Activated naive CD8-positive, alpha-beta T cell treated with anti-CD3 and anti-CD28 coated beads for 36 hours (primary cell): ENCODE measurements around the gene NCKAP5L. TPM values are rescaled to one million over a fixed set of nuclear protein-coding genes. Genes with fewer than 3 reads are reported as not detected.
A peak's percentile ranks its signal among the peaks of the same experiment; 100 is the strongest.
"Not testable (repeated sequence)": the region's sequence is repeated elsewhere in the genome, so short reads cannot be mapped to it uniquely, and the experiment has no call there.

ENCODE experiments used
- DNase-seq: peaks from one replicate; pipeline ENCODE4 v3.0.0; 2021
- H3K27ac Mint-ChIP-seq: one replicate; pipeline ENCODE4 v1.8.0; 2022; ENCODE audit warnings: mild to moderate bottlenecking, moderate library complexity, mixed read lengths
- H3K27me3 Mint-ChIP-seq: one replicate; pipeline ENCODE4 v1.8.0; 2022; ENCODE audit warnings: mild to moderate bottlenecking, mixed read lengths
- H3K36me3 Mint-ChIP-seq: one replicate; pipeline ENCODE4 v1.8.0; 2021; ENCODE audit warnings: mild to moderate bottlenecking, mixed read lengths
- H3K4me1 Mint-ChIP-seq: one replicate; pipeline ENCODE4 v1.8.0; 2021; ENCODE audit warnings: mixed read lengths
- H3K4me3 Mint-ChIP-seq: one replicate; pipeline ENCODE4 v1.8.0; 2022; ENCODE audit warnings: mild to moderate bottlenecking, moderate library complexity, mixed read lengths
- H3K9me3 Mint-ChIP-seq: one replicate; pipeline ENCODE4 v1.8.0; 2022; ENCODE audit warnings: mixed read lengths
- total RNA-seq, 2 experiments: library from RNA; stranded (reverse); gene quantifications; one replicate each; pipeline ENCODE4 v1.2.3, GENCODE V29; 2021

The NCKAP5L gene
- total RNA-seq, 2 experiments from 2014 or later = 7.9 to 8.9 TPM

DNA sequence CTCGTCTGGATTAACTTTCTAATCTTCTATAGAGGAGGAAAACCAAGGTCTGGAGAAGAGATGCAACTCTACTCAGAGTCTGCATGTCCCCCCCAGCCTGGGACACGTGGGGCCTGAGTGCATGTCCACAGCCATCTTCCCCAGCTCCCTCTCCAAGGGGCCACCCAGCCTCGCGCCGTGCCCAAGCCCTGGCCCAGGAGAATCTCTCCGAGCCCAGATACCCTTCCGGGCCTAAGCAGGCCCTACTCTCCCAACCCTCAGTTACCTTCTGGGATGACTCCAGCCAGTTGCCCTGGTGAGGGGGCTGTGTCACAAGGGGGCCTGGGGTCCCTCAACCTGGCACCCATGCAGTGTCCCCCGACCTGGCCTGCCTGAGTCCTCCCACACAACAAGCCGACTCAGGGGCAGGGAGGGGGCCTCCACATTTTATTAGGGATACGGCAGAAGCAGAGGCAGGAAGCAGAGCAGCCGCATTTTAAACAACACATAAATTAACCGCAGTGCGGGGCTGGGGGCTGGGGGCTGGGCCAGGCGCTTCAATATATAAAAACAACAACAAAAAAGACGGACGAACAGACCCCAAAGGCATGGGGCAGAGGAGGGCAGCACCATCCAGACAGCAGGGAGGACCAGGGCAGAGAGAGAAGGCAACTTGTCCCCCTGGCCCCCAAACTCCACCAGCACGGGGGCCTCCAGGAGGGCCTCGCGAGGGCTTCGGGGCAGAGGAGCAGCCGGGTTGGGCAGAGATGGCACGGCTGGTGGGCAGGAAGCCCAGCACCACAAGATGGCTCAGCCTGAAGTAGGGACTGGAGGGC is 37.3 kb downstream of the NCKAP5L start:
- Mint-ChIP-seq H3K4me3 (no peak overlapping the region), H3K27ac (no peak overlapping the region), H3K9me3 (no peaks in the 10 kb centered on the region), H3K27me3 (no peaks in the 10 kb centered on the region), H3K36me3 (no peaks in the 10 kb centered on the region), H3K4me1 (no peaks in the 10 kb centered on the region)
- DNase-seq = no peak

DNA sequence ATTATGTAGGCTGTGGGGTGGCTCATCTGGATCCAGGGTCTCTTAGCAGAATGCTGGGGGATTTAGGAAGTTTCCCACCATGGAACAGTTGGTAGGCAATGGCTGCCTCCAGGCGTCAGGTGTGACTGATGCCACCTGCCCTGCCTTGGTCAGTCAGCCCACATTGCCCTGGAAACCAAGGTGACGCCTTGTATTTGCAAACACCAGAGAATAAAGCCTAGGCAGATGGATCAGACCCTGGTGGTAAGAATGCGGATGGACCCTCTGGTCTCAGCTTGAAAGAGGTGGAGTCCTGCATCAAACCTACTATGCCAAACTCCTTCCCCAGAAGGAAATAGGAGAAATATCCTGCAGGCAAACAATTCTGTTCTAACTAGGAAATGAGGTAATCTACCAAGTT is 38.2 kb downstream of the NCKAP5L start:
- no peak overlapping the region for H3K27ac Mint-ChIP-seq
- no peaks in the 10 kb centered on the region for H3K9me3 Mint-ChIP-seq
- H3K36me3 Mint-ChIP-seq = no peaks in the 10 kb centered on the region
- H3K4me1 Mint-ChIP-seq = no peaks in the 10 kb centered on the region
- no peak overlapping the region for H3K4me3 Mint-ChIP-seq
- no peaks in the 10 kb centered on the region for H3K27me3 Mint-ChIP-seq
- DNase-seq = no peak

DNA sequence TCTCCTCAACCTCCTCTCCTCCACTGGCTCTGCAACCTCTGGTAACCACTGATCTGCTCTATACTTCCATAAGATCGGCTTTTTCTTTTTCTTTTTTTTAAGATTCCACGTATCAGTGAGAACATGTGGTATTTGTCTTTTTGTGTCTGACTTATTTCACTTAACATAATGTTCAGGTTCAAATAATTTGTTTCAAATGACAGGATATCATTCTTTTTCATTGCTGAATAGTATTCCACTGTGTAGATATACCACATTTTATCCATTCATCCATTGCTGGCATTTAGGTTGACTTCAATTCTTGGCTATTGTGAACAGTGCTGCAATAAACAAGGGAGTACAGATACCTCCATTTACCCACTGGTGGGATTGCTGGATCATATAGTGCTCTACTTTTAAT is 40.5 kb downstream of the NCKAP5L start:
- Mint-ChIP-seq H3K27ac (no peak overlapping the region), H3K4me3 (no peak overlapping the region), H3K9me3 (no peaks in the 10 kb centered on the region), H3K4me1 (no peaks in the 10 kb centered on the region), H3K36me3 (no peaks in the 10 kb centered on the region), H3K27me3 (no peaks in the 10 kb centered on the region)
- no peak for DNase-seq

DNA sequence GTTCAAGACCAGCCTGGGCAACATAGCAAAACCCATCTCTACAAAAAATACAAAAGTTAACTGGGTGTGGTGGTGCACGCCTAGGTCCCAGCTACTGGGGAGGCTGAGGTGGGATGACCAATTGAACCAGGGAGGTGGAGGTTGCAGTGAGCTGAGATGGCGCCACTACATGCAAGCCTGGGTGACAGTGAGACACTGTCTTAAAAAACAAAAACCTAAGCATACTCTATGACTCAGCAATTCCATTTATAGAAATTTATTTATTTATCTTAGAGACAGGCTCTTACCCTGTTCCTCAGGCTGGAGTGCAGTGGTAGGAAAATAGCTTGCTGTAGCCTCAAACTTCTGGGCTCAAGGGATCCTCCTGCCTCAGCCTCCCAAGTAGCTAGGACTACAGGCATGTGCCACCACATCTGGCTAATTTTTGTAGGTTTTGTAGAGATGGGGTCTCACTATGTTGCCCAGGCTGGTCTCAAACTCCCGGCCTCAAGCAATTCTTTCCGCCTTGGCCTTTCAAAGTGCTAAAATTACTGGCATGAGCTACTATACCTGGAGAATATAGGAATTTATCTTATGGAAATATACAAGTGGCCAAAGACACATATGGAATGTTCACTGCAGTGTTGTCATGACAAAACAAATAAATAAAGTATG is 43.3 kb downstream of the NCKAP5L start:
- H3K27me3 Mint-ChIP-seq = peaks cover 12% of the 10 kb centered on the region
- H3K36me3 Mint-ChIP-seq = no peaks in the 10 kb centered on the region
- H3K9me3 Mint-ChIP-seq = no peaks in the 10 kb centered on the region
- H3K4me3 Mint-ChIP-seq = no peak overlapping the region
- H3K27ac Mint-ChIP-seq = no peak overlapping the region
- no peak for DNase-seq
- H3K4me1 Mint-ChIP-seq = no peaks in the 10 kb centered on the region

DNA sequence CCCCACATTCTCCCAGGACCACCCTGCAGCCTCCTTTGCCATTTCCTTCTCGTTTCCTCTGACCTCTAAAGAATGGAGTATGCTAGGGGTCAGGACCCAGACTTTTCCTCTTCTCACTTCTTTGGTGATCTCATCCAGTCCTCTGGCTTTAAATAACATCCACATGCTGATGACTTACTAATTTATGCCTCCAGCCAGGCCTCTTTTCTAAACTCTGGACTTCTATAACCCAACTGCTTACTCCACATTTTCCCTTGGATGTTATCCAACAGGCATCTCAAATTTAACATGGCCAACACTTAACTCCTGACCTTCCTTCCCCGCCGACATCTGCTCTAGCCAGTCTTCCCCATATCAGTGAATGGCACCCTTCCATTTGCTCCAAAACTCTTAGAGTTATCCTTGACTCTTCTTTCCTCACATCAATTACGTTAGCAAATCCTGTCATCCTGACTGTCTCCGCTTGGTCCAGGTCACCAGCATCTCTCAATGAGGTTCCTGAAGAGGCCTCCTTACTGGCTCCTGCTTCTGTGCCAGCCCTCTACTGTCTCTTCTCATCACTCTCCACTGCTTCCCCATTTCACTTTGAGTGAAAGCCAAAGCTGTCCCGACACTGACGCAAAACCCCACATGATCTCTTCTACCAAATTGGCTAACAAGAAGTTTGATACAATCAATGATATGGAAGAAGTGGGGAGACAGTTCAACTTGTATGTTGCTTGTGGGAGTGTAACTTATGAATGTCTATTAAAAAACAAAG is 44.1 kb downstream of the NCKAP5L start:
- no peaks in the 10 kb centered on the region for H3K4me1 Mint-ChIP-seq
- H3K9me3 Mint-ChIP-seq = no peaks in the 10 kb centered on the region
- H3K27me3 Mint-ChIP-seq = peaks cover 19% of the 10 kb centered on the region
- H3K27ac Mint-ChIP-seq = no peak overlapping the region
- H3K36me3 Mint-ChIP-seq = no peaks in the 10 kb centered on the region
- H3K4me3 Mint-ChIP-seq = no peak overlapping the region
- DNase-seq = no peak

DNA sequence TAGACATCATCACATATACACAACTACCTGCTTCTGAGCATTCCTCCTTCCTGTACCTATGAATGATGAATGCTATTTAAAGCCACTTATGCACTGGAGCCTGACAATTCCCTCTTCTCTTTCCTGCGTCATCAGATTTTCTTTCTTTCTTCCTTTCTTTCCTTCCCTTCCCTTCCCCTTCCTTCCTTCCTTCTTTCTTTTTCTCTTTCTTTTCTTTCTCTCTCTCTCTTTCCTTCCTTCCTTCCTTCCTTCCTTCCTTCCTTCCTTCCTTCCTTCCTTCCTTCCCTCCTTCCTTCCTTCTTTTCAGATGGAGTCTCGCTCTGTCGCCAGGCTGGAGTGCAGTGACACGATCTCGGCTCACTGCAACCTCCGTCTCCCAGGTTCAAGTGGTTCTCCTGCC is 47.3 kb downstream of the NCKAP5L start:
- H3K27ac Mint-ChIP-seq, DNase-seq, H3K4me3 Mint-ChIP-seq, H3K9me3 Mint-ChIP-seq, H3K36me3 Mint-ChIP-seq: not testable (repeated sequence)
- H3K4me1 Mint-ChIP-seq = peaks cover 14% of the 10 kb centered on the region
- peaks cover 21% of the 10 kb centered on the region for H3K27me3 Mint-ChIP-seq

DNA sequence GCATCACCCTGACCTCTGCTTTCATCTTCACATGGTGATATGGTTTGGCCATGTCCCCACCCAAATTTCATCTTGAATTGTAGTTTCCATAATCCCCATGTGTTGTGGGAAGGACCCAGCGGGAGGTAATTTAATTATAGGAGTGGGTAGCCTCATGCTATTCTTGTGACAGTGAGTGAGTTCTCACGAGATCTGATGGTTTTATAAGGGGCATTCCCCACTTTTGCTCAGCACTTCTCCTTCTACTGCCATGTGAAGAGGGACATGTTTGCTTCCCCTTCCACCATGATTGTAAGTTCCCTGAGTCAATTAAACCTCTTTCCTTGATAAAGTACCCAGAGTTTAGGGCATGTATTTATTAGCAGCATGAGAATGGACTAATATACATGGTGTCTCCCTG is 48.6 kb downstream of the NCKAP5L start:
- H3K4me3 Mint-ChIP-seq = no peak overlapping the region
- H3K27ac Mint-ChIP-seq = no peak overlapping the region
- peaks cover 14% of the 10 kb centered on the region for H3K4me1 Mint-ChIP-seq
- no peaks in the 10 kb centered on the region for H3K9me3 Mint-ChIP-seq
- peaks cover 21% of the 10 kb centered on the region for H3K27me3 Mint-ChIP-seq
- DNase-seq = no peak
- H3K36me3 Mint-ChIP-seq = no peaks in the 10 kb centered on the region

DNA sequence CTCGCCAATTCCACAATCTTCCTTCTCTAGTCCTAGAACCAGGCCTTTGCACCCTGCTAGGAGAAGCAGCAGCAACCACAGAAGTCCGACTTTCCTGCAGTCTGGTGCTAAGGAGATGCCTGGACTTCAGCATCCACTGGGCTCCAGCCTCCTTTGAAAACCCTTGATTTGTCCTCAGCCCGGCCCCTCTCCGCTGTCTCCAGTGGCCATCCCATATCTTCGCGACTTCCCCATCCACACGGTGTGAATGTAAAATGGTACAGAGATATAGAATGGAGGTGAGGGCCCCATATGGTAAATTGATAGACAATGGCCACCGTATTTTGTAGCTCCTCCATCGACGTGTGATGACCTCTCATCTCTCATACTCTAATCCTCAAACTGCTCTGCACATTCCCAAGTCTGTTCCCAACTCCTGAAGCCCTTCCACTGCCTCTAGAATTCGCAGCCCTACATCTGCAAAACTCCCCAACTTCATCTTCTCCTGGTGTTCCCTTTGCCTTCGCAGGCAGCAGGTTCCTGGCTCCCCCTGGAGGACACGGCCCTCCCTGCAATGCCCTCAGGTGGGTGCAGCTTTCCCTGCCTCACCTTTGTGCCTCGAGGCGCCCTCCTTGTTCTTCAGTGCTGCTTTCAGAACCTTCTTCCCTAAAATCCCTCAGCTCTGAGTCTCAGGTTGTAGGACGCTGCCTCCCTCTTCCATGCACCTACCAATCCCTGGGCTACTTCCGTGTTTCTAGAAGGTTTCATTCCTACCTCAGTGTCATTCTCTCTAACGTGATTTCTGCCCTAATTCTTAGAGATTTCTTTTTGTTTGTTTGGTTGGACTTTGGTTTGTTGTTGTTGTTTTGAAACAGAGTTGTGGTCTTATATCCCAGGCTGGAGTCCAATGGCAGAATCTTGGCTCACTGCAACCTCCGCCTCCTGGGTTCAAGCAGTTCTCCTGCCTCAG is 50.1 kb downstream of the NCKAP5L start:
- no peak overlapping the region for H3K27ac Mint-ChIP-seq

DNA sequence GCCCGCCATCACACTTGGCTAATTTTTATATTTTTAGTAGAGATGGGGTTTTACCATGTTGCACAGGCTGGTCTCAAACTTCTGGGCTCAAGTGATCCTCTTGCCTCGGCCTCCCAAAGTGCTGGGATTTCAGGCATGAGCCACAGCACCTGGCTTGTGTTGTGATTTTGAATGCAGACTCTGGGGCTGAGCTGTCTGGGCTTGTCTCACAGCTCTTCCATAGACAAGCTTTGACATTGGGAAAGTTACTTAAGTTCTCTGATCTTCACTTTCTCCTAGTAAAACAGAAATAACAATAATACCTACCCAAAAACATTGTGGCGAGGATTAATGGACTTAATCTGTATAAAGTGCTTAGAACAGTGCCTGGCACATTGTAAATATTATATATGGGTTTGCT is 50.9 kb downstream of the NCKAP5L start:
- Mint-ChIP-seq H3K27ac (no peak overlapping the region), H3K36me3 (no peaks in the 10 kb centered on the region)

More for the DNA sequence above, 50.1 kb downstream of the NCKAP5L start:
- DNase-seq = peak; percentile 68
- peaks cover 14% of the 10 kb centered on the region for H3K4me1 Mint-ChIP-seq
- no peak overlapping the region for H3K4me3 Mint-ChIP-seq
- H3K27me3 Mint-ChIP-seq = peaks cover 21% of the 10 kb centered on the region
- no peaks in the 10 kb centered on the region for H3K9me3 Mint-ChIP-seq
- no peaks in the 10 kb centered on the region for H3K36me3 Mint-ChIP-seq

DNA sequence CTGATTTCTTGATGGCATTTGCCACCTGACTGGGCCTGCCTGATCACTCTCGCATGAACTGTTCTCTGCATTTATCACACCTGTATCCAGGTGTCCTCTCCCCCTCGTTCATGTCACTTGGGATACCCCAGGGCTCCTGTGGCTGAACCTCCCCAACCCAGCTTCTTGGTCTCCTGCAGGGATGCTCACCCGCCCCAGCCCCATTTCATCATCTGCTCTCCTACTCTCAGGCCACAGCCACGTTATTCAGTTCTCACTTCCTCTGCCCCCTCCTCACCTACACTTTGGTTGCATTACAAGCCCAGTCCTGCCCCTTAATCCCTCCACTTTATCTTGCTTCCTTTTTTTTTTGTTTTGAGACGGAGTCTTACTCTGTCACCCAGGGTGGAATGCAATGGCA is 51.4 kb downstream of the NCKAP5L start:
- H3K27me3 Mint-ChIP-seq = peaks cover 21% of the 10 kb centered on the region
- no peak overlapping the region for H3K4me3 Mint-ChIP-seq
- H3K27ac Mint-ChIP-seq = no peak overlapping the region
- peaks cover 14% of the 10 kb centered on the region for H3K4me1 Mint-ChIP-seq
- no peak for DNase-seq
- no peaks in the 10 kb centered on the region for H3K36me3 Mint-ChIP-seq
- no peaks in the 10 kb centered on the region for H3K9me3 Mint-ChIP-seq

More for the DNA sequence above, 50.9 kb downstream of the NCKAP5L start:
- peaks cover 14% of the 10 kb centered on the region for H3K4me1 Mint-ChIP-seq
- DNase-seq = no peak
- no peak overlapping the region for H3K4me3 Mint-ChIP-seq
- peaks cover 21% of the 10 kb centered on the region for H3K27me3 Mint-ChIP-seq
- H3K9me3 Mint-ChIP-seq = no peaks in the 10 kb centered on the region

DNA sequence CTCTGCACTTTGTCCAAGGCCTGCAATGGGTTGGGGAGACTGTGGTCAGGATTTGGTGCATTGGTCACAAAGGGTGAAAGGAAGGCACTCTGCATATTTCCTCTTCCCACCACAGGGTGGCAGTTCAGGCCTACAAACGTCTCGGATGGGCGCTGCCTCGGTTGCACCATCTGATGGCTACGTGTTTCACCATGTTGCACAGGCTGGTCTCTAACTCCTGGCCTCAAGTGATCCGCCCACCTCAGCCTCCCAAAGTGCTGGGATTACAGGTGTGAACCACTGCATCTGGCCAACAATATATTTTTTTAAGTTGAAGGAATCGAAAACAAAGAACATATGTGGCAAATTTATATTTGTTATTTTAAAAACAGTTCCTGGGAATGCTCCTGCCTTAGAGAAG is 51.8 kb downstream of the NCKAP5L start:
- no peak overlapping the region for H3K27ac Mint-ChIP-seq
- H3K9me3 Mint-ChIP-seq = no peaks in the 10 kb centered on the region

DNA sequence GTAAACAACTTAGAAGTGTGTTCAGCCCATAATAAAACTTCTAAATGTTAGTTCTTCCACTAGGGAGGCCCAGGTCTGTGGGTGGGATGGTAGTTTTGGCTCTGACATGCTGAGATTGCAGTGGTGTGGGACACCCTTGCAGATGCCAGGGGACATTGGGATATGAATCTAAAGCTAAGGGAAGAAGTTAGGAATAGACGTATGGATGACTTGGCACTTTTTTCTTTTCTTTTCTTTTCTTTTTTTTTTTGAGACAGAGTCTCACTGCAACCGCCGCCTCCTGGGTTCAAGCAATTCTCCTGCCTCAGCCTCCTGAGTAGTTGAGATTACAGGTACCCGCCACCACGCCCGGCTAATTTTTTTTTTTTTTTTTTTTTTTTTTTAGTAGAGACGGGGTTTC is 55.1 kb downstream of the NCKAP5L start:
- H3K4me3 Mint-ChIP-seq, H3K27me3 Mint-ChIP-seq, H3K36me3 Mint-ChIP-seq, H3K27ac Mint-ChIP-seq, H3K9me3 Mint-ChIP-seq, DNase-seq: not testable (repeated sequence)
- peaks cover 13% of the 10 kb centered on the region for H3K4me1 Mint-ChIP-seq

More for the DNA sequence above, 51.8 kb downstream of the NCKAP5L start:
- peaks cover 14% of the 10 kb centered on the region for H3K4me1 Mint-ChIP-seq
- no peak overlapping the region for H3K4me3 Mint-ChIP-seq
- DNase-seq = peak; percentile 66
- H3K36me3 Mint-ChIP-seq = no peaks in the 10 kb centered on the region
- H3K27me3 Mint-ChIP-seq = peaks cover 21% of the 10 kb centered on the region

DNA sequence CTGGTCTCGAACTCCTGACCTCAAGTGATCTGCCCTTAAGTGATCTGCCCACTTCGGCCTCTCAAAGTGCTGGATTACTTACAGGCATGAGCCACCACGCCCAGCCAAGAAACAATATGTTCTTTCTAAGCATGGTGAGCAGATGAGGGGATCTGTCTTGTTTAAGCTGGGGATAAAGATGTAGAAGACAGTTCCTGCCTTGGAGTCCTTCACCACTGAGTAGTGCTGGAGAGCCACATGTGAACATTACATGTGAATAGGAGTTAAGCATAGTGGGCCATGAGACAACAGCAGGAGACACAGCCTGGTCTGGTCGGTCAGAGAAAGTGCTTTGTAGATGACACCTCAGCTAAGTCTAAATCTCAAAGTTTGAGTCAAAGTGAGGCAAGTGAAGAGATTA is 60.9 kb downstream of the NCKAP5L start:
- no peak for DNase-seq
- H3K9me3 Mint-ChIP-seq = no peaks in the 10 kb centered on the region
- peaks cover 25% of the 10 kb centered on the region for H3K36me3 Mint-ChIP-seq
- H3K27me3 Mint-ChIP-seq = no peaks in the 10 kb centered on the region
- peaks cover 41% of the 10 kb centered on the region for H3K4me1 Mint-ChIP-seq
- peak overlapping the region; percentile 10 for H3K27ac Mint-ChIP-seq
- no peak overlapping the region for H3K4me3 Mint-ChIP-seq

DNA sequence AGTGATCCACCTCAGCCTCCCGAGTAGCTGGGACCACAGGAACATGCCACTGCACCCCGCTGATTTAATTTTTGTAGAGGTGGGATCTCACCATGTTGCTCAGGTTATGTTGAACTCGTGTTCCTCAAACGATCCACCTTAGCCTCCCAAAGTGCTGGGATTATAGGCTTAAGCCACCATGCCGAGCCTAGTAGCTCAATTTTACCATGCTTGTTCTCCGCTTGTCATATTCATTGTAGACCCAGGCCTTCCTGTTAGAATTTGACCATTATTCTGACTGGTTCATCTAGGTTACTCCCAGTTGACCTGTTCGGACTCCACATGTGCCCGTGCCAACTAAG is 62.1 kb downstream of the NCKAP5L start:
- H3K27me3 Mint-ChIP-seq = no peaks in the 10 kb centered on the region
- peaks cover 36% of the 10 kb centered on the region for H3K36me3 Mint-ChIP-seq
- DNase-seq = no peak
- no peaks in the 10 kb centered on the region for H3K9me3 Mint-ChIP-seq
- no peak overlapping the region for H3K4me3 Mint-ChIP-seq
- H3K4me1 Mint-ChIP-seq = peaks cover 53% of the 10 kb centered on the region
- peak overlapping the region; percentile 39 for H3K27ac Mint-ChIP-seq
